HEK293 (cell line): Measurements from ENCODE around the gene NXT1.

Experiments
- CTCF ChIP-seq: fragments of 450-650 bp; formaldehyde crosslinking; IDR thresholded peaks from 2 replicates; pipeline ENCODE4 v1.5.1; 2016; ENCODE audit warnings: missing biosample characterization, missing genetic modification characterization
- GLI2 ChIP-seq: fragments of 450-650 bp; formaldehyde crosslinking; IDR thresholded peaks from 2 replicates; pipeline ENCODE4; 2017; ENCODE audit warnings: missing biosample characterization, missing genetic modification characterization, low read depth, borderline replicate concordance
- REST ChIP-seq: fragments of 450-650 bp; formaldehyde crosslinking; IDR thresholded peaks from 2 replicates; pipeline ENCODE4 v1.5.1; 2016; ENCODE audit warnings: missing biosample characterization, missing genetic modification characterization
- SP2 ChIP-seq: fragments of 450-650 bp; formaldehyde crosslinking; IDR thresholded peaks from 2 replicates; pipeline ENCODE4 v1.5.1; 2016; ENCODE audit warnings: missing biosample characterization, missing genetic modification characterization
- ZBTB7A ChIP-seq: fragments of 450-650 bp; formaldehyde crosslinking; IDR thresholded peaks from 2 replicates; pipeline ENCODE4 v1.5.1; 2016; ENCODE audit warnings: low read depth, missing biosample characterization, missing genetic modification characterization
- ZFHX2 ChIP-seq: fragments of 450-650 bp; formaldehyde crosslinking; conservative IDR thresholded peaks from 2 replicates; pipeline ENCODE4 v1.5.1; 2016; ENCODE audit warnings: missing biosample characterization, missing genetic modification characterization
- ZNF114 ChIP-seq: fragments of 450-650 bp; formaldehyde crosslinking; IDR thresholded peaks from 2 replicates; pipeline ENCODE4 v1.5.0; 2017; ENCODE audit warnings: missing biosample characterization, missing genetic modification characterization
- ZNF148 ChIP-seq: fragments of 450-650 bp; formaldehyde crosslinking; IDR thresholded peaks from 2 replicates; pipeline ENCODE4 v1.5.0; 2017; ENCODE audit warnings: missing biosample characterization, missing genetic modification characterization, borderline replicate concordance
- ZNF513 ChIP-seq: fragments of 450-650 bp; IDR thresholded peaks from 2 replicates; pipeline ENCODE4 v1.5.1; 2018; ENCODE audit warnings: missing biosample characterization, missing genetic modification characterization
- ZNF555 ChIP-seq: fragments of 450-650 bp; formaldehyde crosslinking; conservative IDR thresholded peaks from 2 replicates; pipeline ENCODE4 v1.5.1; 2017; ENCODE audit warnings: missing biosample characterization, mild to moderate bottlenecking, missing genetic modification characterization, inconsistent platforms
- ZNF558 ChIP-seq: fragments of 450-650 bp; formaldehyde crosslinking; IDR thresholded peaks from 2 replicates; pipeline ENCODE4 v1.5.1; 2016; ENCODE audit warnings: missing biosample characterization, missing genetic modification characterization
- ZNF580 ChIP-seq: fragments of 450-650 bp; formaldehyde crosslinking; IDR thresholded peaks from 2 replicates; pipeline ENCODE4 v1.5.1; 2016; ENCODE audit warnings: missing biosample characterization, missing genetic modification characterization
- ZNF837 ChIP-seq: fragments of 450-650 bp; formaldehyde crosslinking; IDR thresholded peaks from 2 replicates; pipeline ENCODE4 v1.5.1; 2016; ENCODE audit warnings: missing biosample characterization, missing genetic modification characterization

GRCh38 chr20:23302386-23302785 is 48.2 kb upstream of the NXT1 start:
- TF ChIP-seq SP2, result no peak
- TF ChIP-seq CTCF (tag by site-specific recombination), result no peak
- no peak for TF ChIP-seq ZNF114 (tag by site-specific recombination)
- no peak for TF ChIP-seq ZNF148 (tag by site-specific recombination)
- TF ChIP-seq ZBTB7A, result no peak
- no peak for TF ChIP-seq ZNF580
- no peak for TF ChIP-seq ZNF558 (tag by site-specific recombination)
- no peak for TF ChIP-seq ZNF837 (tag by site-specific recombination)
- TF ChIP-seq ZNF513 (tag by site-specific recombination), result no peak
- TF ChIP-seq GLI2 (tag by site-specific recombination), result no peak
- no peak for TF ChIP-seq REST (tag by site-specific recombination)
- no peak for TF ChIP-seq ZFHX2 (tag by site-specific recombination)
- no peak for TF ChIP-seq ZNF555 (tag by site-specific recombination)
